Panc1 (cell line): ENCODE data around the gene PRR36. TPM values are rescaled to one million over a fixed set of nuclear protein-coding genes. Genes with fewer than 3 reads are reported as not detected.

ENCODE experiments used
- ATAC-seq: fragments of 200-7000 bp; cut with Tn5 transposase; 2 replicates; pipeline ENCODE4 v1.9.1; 2020; ENCODE audit warnings: mild to moderate bottlenecking, moderate library complexity
- BruUV-seq: library from RNA; stranded (reverse); fragments of 400-500 nt; replicated peaks from 2 replicates; lab custom pipeline; 2021; lab: Mats Ljungman, UMichigan
- CTCF ChIA-PET: fragments of 300-600 bp; sonication (Branson Sonifier 250); formaldehyde crosslinking; loops from one replicate; lab custom pipeline; 2022; ENCODE audit warnings: antibody characterized with exemption; lab: Charles Lee
- POLR2A ChIA-PET: fragments of 300-600 bp; sonication (Branson Sonifier 250); formaldehyde crosslinking; loops from one replicate; lab custom pipeline; 2022; ENCODE audit warnings: antibody characterized with exemption; lab: Charles Lee
- DNase-seq: peaks from one replicate; pipeline ENCODE4 v3.0.0-alpha.2; 2010; ENCODE audit warnings: low read depth, low spot score
- H3K27ac ChIP-seq: 2 replicates; pipeline ENCODE4 v1.5.1; 2011; ENCODE audit warnings: mild to moderate bottlenecking, low read length, inconsistent platforms
- H3K27me3 ChIP-seq: fragments of 200-500 bp; sonication (Bioruptor generic); 2 replicates; pipeline ENCODE4 v1.6.0; 2014; ENCODE audit warnings: low read length, inconsistent platforms; ENCODE audit not compliant: control insufficient read depth, insufficient read depth
- H3K36me3 ChIP-seq: fragments of 200-500 bp; sonication (Bioruptor generic); 2 replicates; pipeline ENCODE4 v1.5.1; 2014; ENCODE audit warnings: inconsistent platforms, mild to moderate bottlenecking, low read length, moderate library complexity; ENCODE audit not compliant: control insufficient read depth, insufficient read depth
- H3K4me1 ChIP-seq: 2 replicates; pipeline ENCODE4 v1.5.1; 2011; ENCODE audit warnings: inconsistent platforms, mild to moderate bottlenecking, low read length, moderate library complexity; ENCODE audit not compliant: control insufficient read depth, insufficient read depth
- H3K4me3 ChIP-seq, 2 experiments: 2 replicates each; pipeline ENCODE4 v1.5.1; 2011 to 2012; ENCODE audit warnings: low read depth in 2 of 2, low read length in 2 of 2, mild to moderate bottlenecking in 2 of 2, inconsistent platforms in 1 of 2, moderate library complexity in 1 of 2
- H3K9me3 ChIP-seq: fragments of 200-500 bp; sonication (Bioruptor generic); 2 replicates; pipeline ENCODE4 v1.5.1; 2014; ENCODE audit warnings: low read depth, mild to moderate bottlenecking, inconsistent platforms, low read length, moderate library complexity; ENCODE audit not compliant: control insufficient read depth, insufficient read depth
- CTCF ChIP-seq: fragments of 450-650 bp; IDR thresholded peaks from 2 replicates; pipeline ENCODE4 v1.5.1; 2017; ENCODE audit warnings: mild to moderate bottlenecking
- POLR2AphosphoS5 ChIP-seq: IDR thresholded peaks from 2 replicates; pipeline ENCODE4 v1.6.1; 2012; ENCODE audit warnings: mild to moderate bottlenecking, low read depth, low read length, moderate library complexity
- REST ChIP-seq, 2 experiments: IDR thresholded peaks; 2 replicates each; pipeline ENCODE4 v1.6.1; 2011 to 2012; ENCODE audit warnings: low read depth in 2 of 2, control low read depth in 1 of 2, low read length in 1 of 2, mild to moderate bottlenecking in 1 of 2, moderate library complexity in 1 of 2; ENCODE audit not compliant: insufficient read depth in 1 of 2
- SIN3A ChIP-seq: IDR thresholded peaks from 2 replicates; pipeline ENCODE4 v1.6.1; 2012; ENCODE audit warnings: low read depth, mild to moderate bottlenecking, low read length, moderate library complexity, borderline replicate concordance; ENCODE audit not compliant: insufficient read depth
- TCF7L2 ChIP-seq: IDR thresholded peaks from 2 replicates; pipeline ENCODE4 v1.6.1; 2011; ENCODE audit warnings: mild to moderate bottlenecking, low read depth, low read length, inconsistent platforms
- in situ Hi-C: cut with HindIII; loops from 2 replicates; pipeline ENCODE4 v1.10.0; 2016; ENCODE audit warnings: low sequenced_read_pairs, low pct_unique_long_range_greater_than_20kb
- intact Hi-C: fragments of 100-400 bp; cut with micrococcal nuclease; formaldehyde crosslinking; loops from one replicate; pipeline ENCODE4 v1.10.0; 2022; ENCODE audit not compliant: unreplicated experiment
- total RNA-seq: library from RNA; stranded (reverse); gene quantifications from one replicate; pipeline ENCODE4 v1.2.1, GENCODE V29; 2021; ENCODE audit not compliant: unreplicated experiment

Gene PRR36
- total RNA-seq, 1 experiment from 2014 or later, result 3.7 TPM

- no peak overlapping the region for H3K27ac ChIP-seq
- in situ Hi-C loops, result no loop called here
- ChIA-PET CTCF (interaction anchor here (0.6 kb wide), 1 partner anchor 17 kb away, joined by 8 read pairs; no protein-coding TSS in a partner anchor), POLR2A (interaction anchor here (0.5 to 0.6 kb wide), 3 partner anchors 9 to 23 kb away, joined by 5 to 11 read pairs (median 5); no protein-coding TSS in a partner anchor)
- no TSS peak for BruUV-seq
- peaks cover 3% of the 10 kb centered on the region; the same call in 1 of the 2 replicates for H3K36me3 ChIP-seq
- ATAC-seq, result no peak
- H3K9me3 ChIP-seq, result no peaks in the 10 kb centered on the region
- DNase-seq, result no peak
- no peak overlapping the region for H3K4me3 ChIP-seq
- H3K27me3 ChIP-seq, result no peaks in the 10 kb centered on the region
- no peaks in the 10 kb centered on the region for H3K4me1 ChIP-seq
- no peak for TF ChIP-seq SIN3A
- intact Hi-C loops, result no loop called here
These were observed 9.8 kb upstream of the PRR36 start for GRCh38 chr19:7883796-7884570.

- intact Hi-C loops, result no loop called here
- POLR2A ChIA-PET, result no interaction called here
- no TSS peak for BruUV-seq
These were observed 8.9 kb upstream of the PRR36 start for GRCh38 chr19:7883105-7883504.

More at GRCh38 chr19:7883105-7883504, 8.9 kb upstream of the PRR36 start:
- Histone ChIP-seq H3K4me1 (no peaks in the 10 kb centered on the region), H3K27me3 (no peaks in the 10 kb centered on the region), H3K9me3 (no peaks in the 10 kb centered on the region), H3K36me3 (no peaks in the 10 kb centered on the region), H3K27ac (no peak overlapping the region), H3K4me3 (no peak overlapping the region)
- CTCF ChIA-PET, result interaction anchor here (0.6 kb wide), 1 partner anchor 16 kb away, joined by 8 read pairs; no protein-coding TSS in a partner anchor
- no peak for ATAC-seq
- in situ Hi-C loops, result no loop called here
- DNase-seq, result no peak
- TF ChIP-seq REST (IDR thresholded peaks at IDR 0.05; ENCODE audit: insufficient read depth in 1 of 2, low read depth in 2 of 2, low read length in 1 of 2), result no peak
- TF ChIP-seq POLR2AphosphoS5, result no peak
- TF ChIP-seq SIN3A, result no peak
- TF ChIP-seq CTCF, result no peak
- no peak for TF ChIP-seq TCF7L2
